ENCODE results near the gene LSM14B.
"Not testable (repeated sequence)": the region's sequence is repeated elsewhere in the genome, so short reads cannot be mapped to it uniquely, and the experiment has no call there.

The LSM14B gene

DNA sequence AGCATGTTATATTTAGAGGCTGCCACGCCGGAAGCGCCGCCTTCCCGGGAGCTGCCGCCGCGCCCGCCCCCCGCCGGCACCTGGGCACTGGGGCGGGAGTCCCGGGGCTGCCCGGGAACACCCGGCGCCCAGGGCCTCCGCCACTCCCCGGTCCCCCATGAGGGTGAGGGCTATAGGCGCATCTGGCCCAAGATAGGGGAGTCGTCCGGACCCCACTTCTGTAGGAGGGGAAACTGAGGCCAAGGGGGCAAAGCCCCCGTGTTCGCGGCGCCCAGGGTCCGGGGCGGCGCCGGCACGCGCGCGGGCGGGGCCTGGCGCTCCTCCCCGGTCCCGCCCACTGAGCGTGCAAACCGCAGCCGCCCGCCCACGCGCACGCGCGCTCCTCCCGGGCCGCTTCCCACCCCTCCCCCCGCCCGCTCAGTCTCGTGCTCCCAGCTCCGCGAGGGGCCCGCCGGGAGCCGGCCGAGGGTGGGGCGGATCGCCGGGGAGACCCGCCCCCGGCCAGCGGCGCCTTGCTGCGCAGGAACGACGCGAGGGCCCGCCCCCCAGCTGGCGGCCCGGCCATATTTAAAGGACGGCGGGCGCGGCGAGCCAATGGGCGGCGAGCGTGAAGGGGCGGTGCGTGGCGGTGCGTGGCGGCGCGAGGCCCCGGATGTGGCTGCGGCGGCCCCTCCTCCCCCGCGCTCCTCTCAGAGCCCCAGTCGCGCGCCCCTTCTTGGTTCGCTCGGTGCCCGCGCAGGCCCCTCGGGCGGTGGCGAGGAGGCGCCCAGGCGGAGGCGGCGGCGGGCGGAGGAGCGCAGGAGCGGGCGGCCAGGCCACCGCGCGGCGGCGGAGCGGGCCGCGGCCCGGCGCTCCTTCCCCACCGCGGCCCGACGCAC, at the start of gene LSM14B:
LSM14B (plus strand) TSS at position 700 of the 878 bp plus-strand sequence. CDS start 192 bp downstream, outside the sequence.
- TF ChIP-seq, protein P1, sequence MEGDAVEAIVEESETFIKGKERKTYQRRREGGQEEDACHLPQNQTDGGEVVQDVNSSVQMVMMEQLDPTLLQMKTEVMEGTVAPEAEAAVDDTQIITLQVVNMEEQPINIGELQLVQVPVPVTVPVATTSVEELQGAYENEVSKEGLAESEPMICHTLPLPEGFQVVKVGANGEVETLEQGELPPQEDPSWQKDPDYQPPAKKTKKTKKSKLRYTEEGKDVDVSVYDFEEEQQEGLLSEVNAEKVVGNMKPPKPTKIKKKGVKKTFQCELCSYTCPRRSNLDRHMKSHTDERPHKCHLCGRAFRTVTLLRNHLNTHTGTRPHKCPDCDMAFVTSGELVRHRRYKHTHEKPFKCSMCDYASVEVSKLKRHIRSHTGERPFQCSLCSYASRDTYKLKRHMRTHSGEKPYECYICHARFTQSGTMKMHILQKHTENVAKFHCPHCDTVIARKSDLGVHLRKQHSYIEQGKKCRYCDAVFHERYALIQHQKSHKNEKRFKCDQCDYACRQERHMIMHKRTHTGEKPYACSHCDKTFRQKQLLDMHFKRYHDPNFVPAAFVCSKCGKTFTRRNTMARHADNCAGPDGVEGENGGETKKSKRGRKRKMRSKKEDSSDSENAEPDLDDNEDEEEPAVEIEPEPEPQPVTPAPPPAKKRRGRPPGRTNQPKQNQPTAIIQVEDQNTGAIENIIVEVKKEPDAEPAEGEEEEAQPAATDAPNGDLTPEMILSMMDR (IDR thresholded peaks at IDR 0.05; ENCODE audit: insufficient read depth, low read depth, low read length, missing control alignments), result no peak
- peak; percentile 99 for DNase-seq (ENCODE audit: low read depth)
- H3K4me3 ChIP-seq (ENCODE audit: low read length), result peak within 1 kb of the TSS; percentile 62

DNA sequence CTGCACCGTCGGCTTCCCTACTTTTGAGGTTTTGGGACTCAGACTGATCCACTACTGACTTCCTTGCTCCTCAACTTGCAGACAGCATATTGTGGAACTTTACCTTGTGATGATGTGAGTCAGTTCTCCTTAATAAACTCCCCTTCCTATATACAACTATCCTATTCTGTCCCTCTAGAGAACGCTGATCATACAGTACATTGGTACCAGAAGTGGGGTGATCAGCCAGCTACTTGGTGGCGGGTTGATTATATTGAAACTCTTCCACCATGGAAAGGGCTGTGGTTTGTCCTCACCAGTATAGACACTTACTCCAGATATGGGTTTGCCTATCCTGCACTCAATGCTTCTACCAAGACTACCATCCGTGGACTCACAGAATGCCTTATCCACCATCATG, 49.0 kb upstream of the LSM14B start:
- TF ChIP-seq, protein P1 (IDR thresholded peaks at IDR 0.05; ENCODE audit: insufficient read depth, low read depth, low read length, missing control alignments), result no peak
- no peak overlapping the region for H3K4me3 ChIP-seq (ENCODE audit: low read length)
- no peak for DNase-seq (ENCODE audit: low read depth)

DNA sequence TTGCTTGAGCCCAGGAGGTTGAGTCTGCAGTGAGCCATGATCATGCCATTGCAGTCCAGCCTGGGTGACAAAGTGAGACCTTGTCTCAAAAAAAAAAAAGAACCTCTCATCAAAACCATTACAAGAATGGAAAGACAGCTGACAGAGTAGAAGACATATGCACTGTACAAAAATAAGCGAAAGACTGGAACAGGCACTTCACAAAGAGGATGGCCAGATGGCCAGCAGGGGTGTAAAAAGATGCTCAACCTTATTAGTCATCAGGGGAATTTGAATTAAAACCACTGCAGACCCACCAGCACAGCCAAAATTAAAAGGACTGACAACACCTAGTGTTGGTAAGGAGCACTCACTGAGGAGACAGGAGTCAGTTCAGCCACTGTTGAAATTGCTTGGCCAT, 43.1 kb upstream of the LSM14B start:
- no peak for DNase-seq (ENCODE audit: low read depth)
- no peak overlapping the region for H3K4me3 ChIP-seq (ENCODE audit: low read length)
- TF ChIP-seq, protein P1 (IDR thresholded peaks at IDR 0.05; ENCODE audit: insufficient read depth, low read depth, low read length, missing control alignments), result no peak

DNA sequence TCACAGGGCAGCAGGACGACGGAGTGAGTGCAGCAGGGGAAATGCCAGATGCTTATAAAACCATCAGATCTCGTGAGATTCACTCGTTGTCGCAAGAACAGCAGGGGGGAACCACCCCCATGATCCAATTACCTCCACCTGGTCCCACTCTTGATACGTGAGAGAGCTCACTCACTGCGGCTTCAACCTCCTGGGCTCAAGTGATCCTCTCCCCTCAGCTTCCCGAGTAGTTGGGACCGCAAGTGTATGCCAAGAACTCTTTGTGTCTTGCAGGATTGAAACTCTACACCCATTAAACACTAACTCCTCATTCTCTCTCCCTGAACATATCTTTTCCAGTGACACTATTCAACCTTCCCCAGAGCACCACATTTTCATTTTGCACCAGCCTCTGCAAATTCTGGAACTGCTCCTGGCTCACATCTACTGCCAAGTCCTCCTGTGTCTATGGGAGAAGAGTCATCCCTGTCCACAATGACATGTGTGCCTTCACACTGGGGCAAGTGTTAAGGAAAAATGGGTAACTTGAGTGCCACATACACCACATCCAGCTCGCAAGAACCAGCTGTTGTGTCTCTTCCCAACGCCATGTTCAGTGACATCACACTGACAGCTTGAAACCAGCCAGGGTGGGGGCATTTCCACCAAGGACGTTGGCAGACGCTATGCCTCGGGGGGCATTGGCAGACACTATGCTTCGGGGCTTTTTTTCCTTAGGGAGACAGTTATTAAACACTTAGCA, 41.9 kb upstream of the LSM14B start:
- TF ChIP-seq, protein P1 (IDR thresholded peaks at IDR 0.05; ENCODE audit: insufficient read depth, low read depth, low read length, missing control alignments), result no peak
- no peak overlapping the region for H3K4me3 ChIP-seq (ENCODE audit: low read length)
- no peak for DNase-seq (ENCODE audit: low read depth)

DNA sequence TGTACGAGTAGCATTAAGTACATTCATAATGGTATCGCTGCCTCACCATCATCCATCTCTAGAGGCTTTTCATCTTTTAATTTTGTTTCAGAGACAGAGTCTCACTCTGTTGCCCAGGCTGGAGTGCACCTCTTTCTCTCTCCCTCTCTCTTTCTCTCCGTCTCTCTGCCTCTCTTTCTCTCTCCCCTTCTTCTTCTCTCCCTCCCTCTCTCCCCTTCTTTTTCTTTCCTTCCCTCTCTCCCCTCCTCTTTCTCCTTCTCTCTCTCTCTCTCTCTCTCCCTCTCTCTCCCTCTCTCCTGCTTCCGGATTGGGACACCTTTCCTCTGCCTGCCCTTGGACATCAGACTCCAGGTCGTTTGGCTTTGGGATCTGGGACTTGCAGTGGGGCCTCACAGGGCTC, 39.0 kb upstream of the LSM14B start:
- H3K4me3 ChIP-seq (ENCODE audit: low read length), result no peak overlapping the region
- TF ChIP-seq, protein P1 (IDR thresholded peaks at IDR 0.05; ENCODE audit: insufficient read depth, low read depth, low read length, missing control alignments), result no peak
- DNase-seq (ENCODE audit: low read depth), result no peak

DNA sequence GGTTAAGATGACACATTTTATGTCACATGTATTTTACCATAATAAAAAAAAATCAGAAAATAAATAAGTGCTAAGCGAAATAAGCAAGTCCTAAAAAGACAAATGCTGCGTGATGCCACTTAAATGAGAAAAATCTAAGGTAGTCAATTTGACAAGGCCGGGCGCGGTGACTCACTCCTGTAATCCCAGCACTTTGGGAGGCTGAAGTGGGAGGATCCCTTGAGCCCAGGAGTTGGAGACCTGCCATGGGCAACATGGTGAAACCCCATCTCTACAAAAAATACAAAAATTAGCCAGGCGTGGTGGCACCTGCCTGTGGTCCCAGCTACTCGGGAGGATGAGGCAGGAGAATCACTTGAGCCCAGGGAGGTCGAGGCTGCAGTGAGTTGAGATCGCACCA, 38.1 kb upstream of the LSM14B start:
- not testable (repeated sequence) for DNase-seq (ENCODE audit: low read depth); H3K4me3 ChIP-seq (ENCODE audit: low read length)

DNA sequence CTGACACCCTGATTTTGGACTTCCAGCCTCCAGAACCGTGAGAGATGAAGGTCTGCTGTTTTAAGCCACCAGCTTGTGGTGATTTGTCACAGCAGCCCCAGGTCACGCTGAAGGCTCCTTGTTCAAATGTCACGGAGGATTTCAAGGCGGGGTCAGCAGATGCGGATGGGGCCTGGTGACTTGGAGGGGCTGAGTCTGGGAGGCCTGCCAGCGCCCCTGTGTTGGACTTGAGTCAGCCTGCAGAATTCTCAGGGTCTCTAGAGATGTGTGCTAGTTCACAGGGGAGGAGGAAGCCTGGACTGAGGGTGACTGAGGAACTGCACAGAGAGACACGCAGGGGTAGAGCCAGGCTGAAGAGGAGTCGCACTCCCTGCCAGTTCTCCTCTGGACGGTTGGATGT, 37.1 kb upstream of the LSM14B start:
- DNase-seq (ENCODE audit: low read depth), result no peak
- TF ChIP-seq, protein P1 (IDR thresholded peaks at IDR 0.05; ENCODE audit: insufficient read depth, low read depth, low read length, missing control alignments), result no peak
- no peak overlapping the region for H3K4me3 ChIP-seq (ENCODE audit: low read length)
